Stimulated activated CD8-positive, alpha-beta memory T cell treated with anti-CD3 and anti-CD28 coated beads, Interleukin-2, amount 100 ng/mL, for 1 hour (primary cell): ENCODE measurements around the gene E2F8.

ENCODE experiments used
- DNase-seq, 2 donors: peaks; one replicate each; pipeline ENCODE4 v3.0.0-alpha.2; 2020; ENCODE audit warnings: low read depth in 2 of 2

E2F8 gene

DNA sequence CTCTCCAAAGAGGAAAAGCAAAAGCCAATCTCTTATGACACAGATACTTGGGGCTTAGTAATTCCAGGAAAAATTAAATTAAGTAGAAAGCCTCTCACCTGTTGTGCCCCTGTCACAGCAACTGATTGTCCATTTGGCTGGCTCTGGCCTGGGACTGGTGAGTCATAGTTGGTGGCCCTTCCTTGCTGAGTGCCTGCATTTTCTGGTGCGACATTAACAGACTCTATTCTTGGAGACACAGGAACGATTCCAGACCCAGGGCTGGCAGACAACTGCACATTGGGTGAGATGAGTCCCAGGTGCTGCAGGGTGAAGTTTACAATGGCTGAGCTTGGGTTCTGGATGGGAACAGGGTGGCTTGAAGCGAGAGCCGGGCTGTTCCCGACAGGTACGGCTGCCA lies 15.6 kb downstream of the E2F8 start:
- no peak for DNase-seq

DNA sequence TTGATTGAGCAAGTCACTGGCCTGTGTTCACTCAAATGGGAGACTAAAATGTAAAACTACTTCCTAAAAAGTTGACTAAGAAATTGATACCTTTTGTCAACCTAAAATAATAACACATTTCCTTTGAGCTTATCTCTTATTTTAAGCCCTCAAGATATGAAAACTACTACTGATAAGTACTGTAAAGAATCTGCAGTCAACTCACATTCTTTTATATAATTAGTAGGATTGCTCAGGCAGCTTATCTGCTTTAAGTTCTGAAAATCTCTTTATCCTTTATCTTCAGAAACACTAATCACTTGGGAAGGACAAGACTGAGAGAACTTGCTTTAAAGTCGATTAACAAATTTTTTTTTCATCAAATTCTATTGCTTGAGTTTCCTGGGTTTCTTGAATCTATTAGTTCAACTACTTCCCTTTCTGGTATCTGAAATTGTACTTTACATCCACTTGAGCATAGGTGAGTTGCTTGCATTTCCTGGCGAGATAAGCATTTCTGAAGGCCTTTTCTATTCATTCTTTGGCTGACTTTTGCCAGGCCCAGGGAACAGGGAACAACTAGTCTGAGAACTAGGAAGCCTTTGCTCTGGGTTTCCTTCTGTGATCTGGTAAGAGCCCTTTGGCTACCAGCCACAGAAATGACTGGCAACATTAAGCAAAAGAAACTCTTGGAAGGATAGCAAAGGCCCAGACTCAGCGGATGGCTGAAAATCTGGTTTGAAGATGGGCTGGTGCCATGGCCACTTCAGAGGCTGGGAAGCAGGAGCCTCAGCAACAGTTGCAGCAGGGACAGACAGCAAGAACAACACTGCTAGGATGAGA lies 19.6 kb downstream of the E2F8 start:
- DNase-seq: no peak

DNA sequence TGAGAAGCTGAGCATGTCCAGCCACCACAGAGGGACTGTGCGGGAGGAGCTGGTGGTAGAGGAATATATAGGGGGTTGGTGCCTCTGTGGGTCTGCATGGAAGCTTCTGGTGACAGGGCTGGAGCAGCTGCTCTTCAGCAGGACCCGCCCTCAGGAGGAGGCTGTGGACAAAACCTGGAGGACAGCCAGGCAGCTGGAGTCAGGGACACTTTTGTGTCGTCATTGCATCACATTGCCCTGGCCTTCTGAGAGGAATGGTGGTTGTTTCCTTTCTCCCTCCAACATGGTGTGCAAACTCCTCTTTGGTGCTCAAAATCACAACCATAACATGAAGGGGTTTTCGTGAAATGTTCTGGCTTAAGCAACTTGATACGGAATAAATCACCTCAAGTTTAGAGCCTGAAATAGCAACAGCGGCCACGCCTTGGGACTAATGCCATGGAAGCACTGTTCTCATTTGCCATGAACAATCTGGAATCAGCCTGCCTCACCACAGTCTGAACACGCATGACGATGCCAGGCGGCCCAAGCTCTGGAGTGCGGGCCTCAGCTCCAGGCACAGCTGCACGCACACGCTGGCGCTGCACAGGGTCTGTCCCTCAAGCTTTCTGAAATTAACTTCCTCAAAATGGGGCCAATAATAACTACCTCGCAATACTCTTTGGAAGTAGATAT lies 21.8 kb downstream of the E2F8 start:
- no peak for DNase-seq

DNA sequence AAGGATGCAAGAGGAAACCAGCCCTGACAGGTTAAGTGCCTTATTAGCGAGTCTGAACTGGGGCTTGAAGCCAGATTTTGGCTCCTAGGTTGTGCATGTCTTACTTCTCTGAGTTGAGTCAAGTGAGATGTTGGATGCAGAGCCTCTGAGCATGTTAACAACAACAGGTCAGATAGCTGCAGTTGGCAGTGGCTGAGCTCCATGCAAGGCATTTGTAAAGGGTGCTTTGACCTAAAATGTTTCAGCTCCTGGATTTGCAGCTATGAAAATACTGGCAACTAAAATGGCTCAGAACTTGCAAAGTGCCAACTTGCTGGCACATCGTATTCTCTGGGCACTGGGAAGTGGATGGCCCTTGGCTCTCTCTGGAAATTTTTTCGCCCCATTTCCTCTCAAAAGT lies 22.5 kb downstream of the E2F8 start:
- no peak for DNase-seq

DNA sequence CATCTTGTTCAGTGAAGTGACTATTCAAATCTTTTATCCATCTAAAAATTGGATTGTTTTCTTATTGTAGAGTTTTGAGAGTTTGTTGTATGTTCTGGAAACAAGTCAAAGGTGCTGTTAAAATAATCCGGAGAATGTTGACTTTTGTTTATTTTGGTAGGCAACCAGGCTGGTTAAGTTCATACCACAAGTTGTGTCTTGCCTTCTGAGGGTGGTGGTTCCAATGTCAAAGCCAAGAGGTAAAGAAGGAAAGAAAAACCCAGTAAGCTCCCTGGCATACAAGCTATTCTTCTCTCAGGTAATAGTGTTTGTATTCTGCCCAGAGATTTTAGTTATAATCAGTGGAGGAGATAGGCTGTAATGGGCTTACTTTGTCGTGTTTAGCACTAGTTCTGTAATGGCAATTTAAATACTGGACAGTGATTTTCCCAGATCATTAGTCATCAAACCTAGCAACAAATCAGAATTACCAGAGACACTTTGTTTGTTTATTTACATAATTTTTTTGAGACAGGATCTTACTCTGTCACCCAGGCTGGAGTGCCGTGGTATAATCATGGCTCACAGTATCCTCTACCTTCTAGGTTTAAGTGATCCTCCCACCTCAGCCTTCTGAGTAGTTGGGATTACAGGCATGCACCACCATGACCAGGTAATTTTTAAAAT lies 23.9 kb downstream of the E2F8 start:
- DNase-seq: no peak

DNA sequence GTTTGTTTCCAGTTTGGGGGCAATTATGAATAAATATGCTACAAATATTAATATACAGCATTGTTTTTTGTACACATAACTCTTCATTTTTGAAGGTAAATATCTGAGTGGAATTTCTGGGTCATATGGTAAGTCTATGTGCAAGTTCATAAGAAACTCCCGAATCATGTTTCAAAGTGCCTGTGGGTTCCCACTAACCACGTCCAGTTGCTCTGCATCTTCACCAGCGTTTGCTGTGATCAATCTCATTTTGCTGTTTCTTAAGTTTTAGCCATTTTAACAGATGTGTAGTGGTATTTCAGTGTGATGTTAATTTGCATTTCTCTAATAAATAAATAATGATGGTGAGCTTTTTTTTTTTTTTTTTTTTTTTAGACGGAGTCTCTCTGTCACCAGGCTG lies 24.7 kb downstream of the E2F8 start:
- DNase-seq: no peak

GRCh38 chr11:19209617-19210370 lies 31.0 kb downstream of the E2F8 start:
- no peak for DNase-seq

GRCh38 chr11:19208959-19209546 lies 31.7 kb downstream of the E2F8 start:
- DNase-seq: no peak

DNA sequence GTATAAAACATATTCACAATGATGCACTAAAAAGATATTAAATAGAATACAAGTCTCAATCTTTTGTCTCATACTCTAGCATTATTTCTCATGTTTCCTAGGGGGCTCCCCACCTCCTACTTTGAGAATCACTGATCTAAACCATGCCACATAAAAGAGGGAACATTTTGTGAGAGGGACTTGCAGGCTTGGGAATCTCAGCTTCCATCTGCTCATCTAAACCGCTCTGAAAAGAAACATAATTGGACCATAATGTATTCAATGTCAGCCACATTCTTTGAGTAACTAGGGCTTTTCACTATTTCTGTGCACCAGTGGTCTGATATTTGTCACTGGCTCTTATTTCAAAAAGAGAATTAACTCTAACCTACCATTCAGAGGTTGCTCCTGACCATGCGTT lies 32.6 kb downstream of the E2F8 start:
- DNase-seq: no peak

GRCh38 chr11:19204836-19205235 lies 35.9 kb downstream of the E2F8 start:
- no peak for DNase-seq

GRCh38 chr11:19201737-19202605 lies 38.8 kb downstream of the E2F8 start, which contains the start of gene CSRP3:
TSS of gene CSRP3 (minus strand) at chr11:19201983. CDS start at chr11:19192448, 9,535 bp downstream.
- DNase-seq: no peak

- DNase-seq: no peak
These were observed 40.1 kb downstream of the E2F8 start for GRCh38 chr11:19200410-19201201.

GRCh38 chr11:19199771-19200170 lies 41.0 kb downstream of the E2F8 start:
- DNase-seq: no peak

- no peak for DNase-seq
These were observed 41.7 kb downstream of the E2F8 start for GRCh38 chr11:19199048-19199447.

DNA sequence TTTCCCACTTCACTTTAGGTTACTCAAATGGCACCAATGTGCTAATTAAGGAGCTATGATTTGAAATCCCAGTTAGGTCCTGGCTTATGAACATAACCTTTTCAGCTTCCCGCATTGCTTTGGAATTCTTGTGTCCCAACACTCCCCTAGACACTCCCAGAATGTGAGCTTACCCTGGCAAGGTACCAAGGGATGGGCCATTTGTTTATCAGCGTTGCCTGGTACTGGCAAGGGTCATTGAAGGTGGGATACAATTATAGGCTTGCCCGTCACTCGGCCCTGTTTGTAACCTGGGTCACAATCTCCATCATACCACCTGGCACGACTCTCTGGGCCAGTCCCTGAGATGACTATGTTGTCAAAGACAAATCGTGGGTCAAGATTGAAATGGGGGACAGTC lies 44.3 kb downstream of the E2F8 start:
- no peak for DNase-seq

DNA sequence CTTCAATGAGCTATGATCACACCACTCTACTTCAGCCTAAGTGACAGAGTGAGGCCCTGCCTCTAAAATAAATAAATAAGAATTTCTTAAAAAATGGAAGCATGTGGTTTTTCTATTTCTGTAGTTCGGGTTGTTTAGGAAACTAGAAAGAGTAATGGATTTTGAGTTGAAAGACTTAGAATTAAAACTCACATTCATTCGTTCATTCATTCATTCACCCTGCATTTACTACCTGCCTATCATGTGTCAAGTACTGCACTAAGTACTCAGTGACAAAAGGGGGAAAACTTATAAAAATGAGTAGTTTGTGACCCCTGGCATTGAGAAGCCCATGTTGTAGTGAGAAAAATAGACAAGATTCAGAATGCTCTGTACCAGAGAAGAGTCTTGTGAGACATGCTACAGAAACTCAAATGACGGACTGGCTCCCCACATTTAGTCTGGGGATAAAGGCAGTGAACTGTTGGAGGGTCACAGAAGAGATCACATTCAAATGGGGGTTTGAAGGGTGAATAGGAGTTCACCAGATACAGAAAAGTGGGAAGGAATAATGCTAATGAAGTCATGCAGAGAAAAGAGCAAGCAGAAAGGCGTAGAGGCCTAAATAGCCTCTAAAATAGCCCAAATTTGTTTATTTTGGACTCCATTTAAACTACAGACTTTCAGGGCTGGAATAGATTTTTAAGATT lies 46.0 kb downstream of the E2F8 start:
- no peak for DNase-seq

DNA sequence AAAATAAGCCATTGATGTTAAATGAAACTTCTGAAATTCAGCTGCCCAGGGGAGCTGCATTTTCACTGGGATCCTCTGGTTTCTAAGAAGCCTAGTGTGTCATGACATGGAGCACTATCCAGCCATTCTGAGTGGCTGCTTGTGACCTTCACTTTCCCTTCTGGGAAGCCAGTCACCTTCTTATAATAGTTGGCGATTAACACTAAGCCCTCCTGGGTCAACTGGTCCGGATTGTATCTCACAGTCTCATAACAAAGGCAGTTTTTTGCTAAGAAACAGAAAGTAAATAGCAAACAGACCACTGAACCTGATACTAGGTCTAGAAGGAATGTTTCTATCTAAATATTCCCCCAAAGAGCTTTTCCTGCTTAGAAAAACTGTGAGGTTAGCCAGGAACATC lies 46.8 kb downstream of the E2F8 start:
- DNase-seq: no peak

DNA sequence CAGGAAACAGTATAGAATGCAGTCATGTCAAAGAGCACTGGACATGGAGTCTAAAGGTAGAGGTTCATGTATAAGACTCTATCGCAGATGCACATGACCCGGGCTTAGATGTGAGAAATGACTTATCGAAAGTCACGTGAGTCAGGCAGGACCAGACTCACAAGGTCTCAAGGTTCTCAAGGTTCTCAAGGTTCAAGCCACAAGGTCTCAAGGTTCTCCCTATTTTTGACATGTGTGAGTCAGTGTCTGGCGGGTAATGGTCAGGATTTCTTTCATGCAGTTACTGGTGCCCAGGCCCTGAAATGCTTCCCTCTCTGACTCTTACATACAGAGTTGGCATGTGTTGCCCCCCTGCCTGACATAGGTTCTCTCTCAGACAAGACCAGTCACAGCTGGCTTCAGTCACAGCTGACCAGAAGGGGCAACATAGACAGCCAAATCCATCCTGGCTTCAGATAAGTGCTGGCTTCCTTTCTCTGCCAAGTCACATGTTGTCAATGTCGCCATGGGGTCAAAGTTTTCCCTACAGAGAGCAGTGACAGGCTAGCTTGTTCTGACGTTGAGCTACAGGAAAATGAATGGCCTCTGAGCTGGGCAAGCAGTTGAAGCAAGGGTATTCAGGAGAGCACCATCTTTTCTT lies 49.1 kb downstream of the E2F8 start:
- DNase-seq: no peak

- no peak for DNase-seq
These were observed 52.9 kb downstream of the E2F8 start for GRCh38 chr11:19187833-19188258.
